IPS-18a (cell line): Measurements from ENCODE around the gene ZNF846.

Experiments used
- H3K27ac ChIP-seq: one replicate; pipeline ENCODE4 v1.5.1; 2013; ENCODE audit warnings: low read length
- H3K27me3 ChIP-seq: one replicate; pipeline ENCODE4 v1.6.1; 2013; ENCODE audit warnings: mild to moderate bottlenecking, low read length; ENCODE audit not compliant: control insufficient read depth, insufficient read depth
- H3K36me3 ChIP-seq: one replicate; pipeline ENCODE4 v1.6.1; 2013; ENCODE audit warnings: low read depth, low read length; ENCODE audit not compliant: control insufficient read depth
- H3K4me1 ChIP-seq: one replicate; pipeline ENCODE4 v1.6.1; 2013; ENCODE audit warnings: low read depth, low read length; ENCODE audit not compliant: control insufficient read depth
- H3K4me3 ChIP-seq: one replicate; pipeline ENCODE4 v1.5.1; 2013; ENCODE audit warnings: low read length
- H3K9ac ChIP-seq: one replicate; pipeline ENCODE4 v1.6.1; 2013; ENCODE audit warnings: mild to moderate bottlenecking, low read length, moderate library complexity
- H3K9me3 ChIP-seq: one replicate; pipeline ENCODE4 v1.6.1; 2013; ENCODE audit warnings: low read depth, low read length; ENCODE audit not compliant: control insufficient read depth

The ZNF846 gene

GRCh38 chr19:9768175-9769112, at the start of gene ZNF846:
Gene ZNF846 (minus strand): TSS chr19:9768738. CDS start chr19:9764950, 3,788 bp downstream.
- H3K9ac ChIP-seq = peak within 1 kb of the TSS; percentile 85

GRCh38 chr19:9818175-9818733, 49.7 kb upstream of the ZNF846 start:
- Histone ChIP-seq H3K27me3 (no peaks in the 10 kb centered on the region), H3K9me3 (no peaks in the 10 kb centered on the region), H3K27ac (peak overlapping the region; percentile 51), H3K4me1 (peaks cover 3% of the 10 kb centered on the region), H3K4me3 (peak overlapping the region; percentile 88), H3K36me3 (peaks cover 4% of the 10 kb centered on the region), H3K9ac (peak overlapping the region; percentile 64)

More at GRCh38 chr19:9768175-9769112, at the start of gene ZNF846:
- H3K36me3 ChIP-seq = no peaks in the 10 kb centered on the region
- H3K4me3 ChIP-seq = peak within 1 kb of the TSS; percentile 95
- no peaks in the 10 kb centered on the region for H3K4me1 ChIP-seq
- H3K27ac ChIP-seq = peak within 1 kb of the TSS; percentile 90
- no peaks in the 10 kb centered on the region for H3K9me3 ChIP-seq
- no peaks in the 10 kb centered on the region for H3K27me3 ChIP-seq

DNA sequence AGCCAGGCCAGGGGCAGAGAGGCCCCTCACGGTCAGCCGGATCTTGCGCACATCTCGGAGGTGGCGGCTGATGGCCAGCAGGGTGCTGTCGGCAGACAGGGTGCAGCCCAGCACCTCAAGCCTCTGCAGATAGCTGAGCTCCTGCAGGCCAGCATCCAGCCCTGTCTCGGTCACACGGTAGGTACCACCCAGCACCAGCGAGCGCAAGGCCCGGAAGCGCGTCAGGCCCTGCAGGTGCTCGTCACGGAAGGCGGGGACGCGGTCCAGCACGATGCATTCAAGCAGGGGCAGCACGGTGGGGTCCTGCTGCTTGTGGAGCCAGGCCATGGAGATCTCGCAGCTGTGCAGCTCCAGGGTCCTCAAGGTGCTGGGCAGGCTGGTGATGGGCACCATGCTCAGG, 42.6 kb upstream of the ZNF846 start:
- peaks cover 34% of the 10 kb centered on the region for H3K36me3 ChIP-seq
- no peak overlapping the region for H3K9ac ChIP-seq
- no peaks in the 10 kb centered on the region for H3K4me1 ChIP-seq
- H3K27ac ChIP-seq = no peak overlapping the region
- H3K4me3 ChIP-seq = no peak overlapping the region
- no peaks in the 10 kb centered on the region for H3K27me3 ChIP-seq
- no peaks in the 10 kb centered on the region for H3K9me3 ChIP-seq

- peaks cover 34% of the 10 kb centered on the region for H3K36me3 ChIP-seq
- H3K27ac ChIP-seq = no peak overlapping the region
- H3K9me3 ChIP-seq = no peaks in the 10 kb centered on the region
- no peak overlapping the region for H3K9ac ChIP-seq
- H3K4me1 ChIP-seq = no peaks in the 10 kb centered on the region
- H3K27me3 ChIP-seq = no peaks in the 10 kb centered on the region
- H3K4me3 ChIP-seq = no peak overlapping the region
Observed at GRCh38 chr19:9808855-9809824, 40.6 kb upstream of the ZNF846 start.

DNA sequence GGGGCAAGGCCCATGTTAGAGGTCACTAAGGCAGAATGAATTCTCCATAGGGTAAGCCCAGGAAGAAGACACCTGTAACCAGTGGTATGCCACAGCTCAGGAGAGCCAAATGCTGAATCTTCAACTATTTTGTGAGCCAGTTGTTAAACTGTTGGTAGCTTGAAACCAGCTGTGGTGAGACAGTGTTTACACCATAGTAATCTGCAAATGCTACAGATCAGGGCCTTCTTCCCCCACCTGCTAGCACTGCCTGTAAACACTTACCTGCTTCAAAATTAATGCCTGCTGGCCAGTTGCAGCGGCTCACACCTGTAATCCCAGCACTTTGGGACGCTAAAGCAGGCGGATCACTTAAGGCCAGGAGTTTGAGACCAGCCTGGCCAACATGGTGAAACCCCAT, 38.3 kb upstream of the ZNF846 start:
- H3K9me3 ChIP-seq = no peaks in the 10 kb centered on the region
- H3K27me3 ChIP-seq = no peaks in the 10 kb centered on the region
- H3K36me3 ChIP-seq = peaks cover 30% of the 10 kb centered on the region
- no peak overlapping the region for H3K27ac ChIP-seq
- H3K4me3 ChIP-seq = no peak overlapping the region
- H3K9ac ChIP-seq = no peak overlapping the region
- no peaks in the 10 kb centered on the region for H3K4me1 ChIP-seq

DNA sequence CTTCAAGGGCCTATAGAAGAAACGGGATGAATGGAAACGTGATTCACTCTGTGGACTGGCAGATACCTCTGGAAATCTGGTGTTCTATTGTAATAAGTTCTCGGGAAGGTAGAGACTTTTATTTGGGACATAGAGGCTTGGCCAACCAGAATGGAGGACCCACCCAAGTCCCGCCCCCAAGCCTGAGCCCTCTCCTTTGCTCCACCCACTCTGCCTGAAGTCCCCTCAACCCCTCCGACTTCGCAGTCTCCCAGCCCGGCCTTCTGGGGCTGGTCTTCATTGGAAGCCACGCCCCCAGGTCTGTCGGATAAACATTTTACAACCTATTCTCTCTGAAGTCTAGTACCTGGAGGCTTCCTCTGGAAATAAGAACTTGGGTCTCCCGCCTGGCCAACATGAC, 33.4 kb upstream of the ZNF846 start:
- Histone ChIP-seq H3K27me3 (no peaks in the 10 kb centered on the region), H3K9me3 (no peaks in the 10 kb centered on the region), H3K4me3 (no peak overlapping the region), H3K27ac (no peak overlapping the region), H3K9ac (no peak overlapping the region), H3K36me3 (no peaks in the 10 kb centered on the region), H3K4me1 (no peaks in the 10 kb centered on the region)

DNA sequence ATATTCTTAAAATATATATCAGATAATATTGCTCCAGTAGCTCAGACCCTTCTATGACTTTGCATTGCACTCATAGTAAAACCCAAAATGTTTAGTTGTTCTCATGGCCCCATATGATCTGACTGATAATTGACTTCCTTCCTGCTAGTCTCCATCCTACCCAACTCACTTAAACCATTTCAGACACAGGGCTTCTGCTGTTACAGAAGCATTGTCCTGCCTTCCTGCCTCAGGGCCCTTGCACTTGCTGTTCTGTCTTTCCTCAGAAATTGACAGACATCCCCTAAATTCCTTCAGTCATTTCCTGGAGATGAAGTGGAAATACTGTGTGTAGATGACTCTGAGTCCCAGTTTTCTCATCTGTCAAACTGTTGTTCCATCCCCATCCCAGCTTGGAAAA, 30.6 kb upstream of the ZNF846 start:
- no peaks in the 10 kb centered on the region for H3K4me1 ChIP-seq
- H3K9me3 ChIP-seq = no peaks in the 10 kb centered on the region
- H3K4me3 ChIP-seq = no peak overlapping the region
- H3K27ac ChIP-seq = no peak overlapping the region
- H3K9ac ChIP-seq = no peak overlapping the region
- H3K36me3 ChIP-seq = no peaks in the 10 kb centered on the region
- H3K27me3 ChIP-seq = no peaks in the 10 kb centered on the region

DNA sequence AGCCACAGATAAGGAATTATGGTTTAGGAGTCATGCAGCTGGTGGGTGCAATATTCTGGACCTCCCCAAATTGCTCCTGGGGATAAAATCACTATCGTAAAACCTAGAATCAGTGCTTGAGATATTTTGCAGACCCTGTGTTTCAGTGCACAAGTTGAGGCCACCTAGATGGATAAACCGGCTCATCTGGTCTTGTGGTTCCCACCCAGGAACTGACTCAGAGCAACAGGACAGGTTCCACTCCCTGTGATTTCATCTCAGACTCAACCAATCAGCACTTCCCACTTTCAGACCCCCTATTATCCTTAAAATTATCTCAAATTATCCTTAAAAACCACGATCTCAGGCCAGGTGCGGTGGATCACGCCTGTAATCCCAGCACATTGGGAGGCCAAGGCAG, 29.3 kb upstream of the ZNF846 start:
- Histone ChIP-seq H3K9me3 (no peaks in the 10 kb centered on the region), H3K27ac (no peak overlapping the region)

GRCh38 chr19:9796113-9796773, 27.7 kb upstream of the ZNF846 start:
- H3K36me3 ChIP-seq = no peaks in the 10 kb centered on the region
- H3K27ac ChIP-seq = peak overlapping the region; percentile 58
- no peak overlapping the region for H3K4me3 ChIP-seq

More for the DNA sequence above, 29.3 kb upstream of the ZNF846 start:
- no peak overlapping the region for H3K4me3 ChIP-seq
- H3K36me3 ChIP-seq = no peaks in the 10 kb centered on the region
- peaks cover 4% of the 10 kb centered on the region for H3K4me1 ChIP-seq
- H3K27me3 ChIP-seq = no peaks in the 10 kb centered on the region
- H3K9ac ChIP-seq = no peak overlapping the region

GRCh38 chr19:9793071-9793591, 24.6 kb upstream of the ZNF846 start:
- H3K9me3 ChIP-seq = no peaks in the 10 kb centered on the region
- H3K27me3 ChIP-seq = no peaks in the 10 kb centered on the region
- peaks cover 4% of the 10 kb centered on the region for H3K4me1 ChIP-seq
- peak overlapping the region; percentile 69 for H3K4me3 ChIP-seq
- H3K9ac ChIP-seq = peak overlapping the region; percentile 87
- no peaks in the 10 kb centered on the region for H3K36me3 ChIP-seq
- peak overlapping the region; percentile 82 for H3K27ac ChIP-seq

More at GRCh38 chr19:9796113-9796773, 27.7 kb upstream of the ZNF846 start:
- Histone ChIP-seq H3K9me3 (no peaks in the 10 kb centered on the region), H3K4me1 (peaks cover 4% of the 10 kb centered on the region), H3K9ac (no peak overlapping the region), H3K27me3 (no peaks in the 10 kb centered on the region)
